Fibroblast of villous mesenchyme (primary cell): ENCODE results near the gene KLHDC7B. TPM values are rescaled to one million over a fixed set of nuclear protein-coding genes. Genes with fewer than 3 reads are reported as not detected.

Experiments used
- DNase-seq: peaks from one replicate; pipeline ENCODE4 v3.0.0-alpha.2; 2010; ENCODE audit warnings: low read depth
- H3K4me3 ChIP-seq: 2 replicates; pipeline ENCODE4 v1.5.1; 2011; ENCODE audit warnings: low read depth, mild to moderate bottlenecking, low read length
- CTCF ChIP-seq: IDR thresholded peaks from 2 replicates; pipeline ENCODE4 v1.5.1; 2012; ENCODE audit warnings: low read depth, mild to moderate bottlenecking, low read length; ENCODE audit not compliant: insufficient read depth
- total RNA-seq: library from RNA; depleted of rRNA; stranded (reverse); fragments of >200 nt; gene quantifications from 2 replicates; pipeline ENCODE4 v1.2.3, GENCODE V29; 2012

The KLHDC7B gene
- total RNA-seq, 1 donor, result not detected

- no peak overlapping the region for H3K4me3 ChIP-seq
- TF ChIP-seq CTCF, result no peak
- DNase-seq, result no peak
Measured at GRCh38 chr22:50570861-50571260, 25.2 kb downstream of the KLHDC7B start.

GRCh38 chr22:50571264-50572175, 25.8 kb downstream of the KLHDC7B start:
- no peak for TF ChIP-seq CTCF
- no peak overlapping the region for H3K4me3 ChIP-seq
- DNase-seq, result no peak

- TF ChIP-seq CTCF, result no peak
- no peak overlapping the region for H3K4me3 ChIP-seq
- no peak for DNase-seq
Measured at GRCh38 chr22:50572965-50573364, 27.3 kb downstream of the KLHDC7B start.

GRCh38 chr22:50573491-50574382, 28.0 kb downstream of the KLHDC7B start:
- DNase-seq, result no peak
- no peak overlapping the region for H3K4me3 ChIP-seq
- no peak for TF ChIP-seq CTCF

- no peak for DNase-seq
- no peak for TF ChIP-seq CTCF
- no peak overlapping the region for H3K4me3 ChIP-seq
Measured at GRCh38 chr22:50574383-50574755, 28.7 kb downstream of the KLHDC7B start.

GRCh38 chr22:50575426-50575941, 29.8 kb downstream of the KLHDC7B start:
- DNase-seq, result no peak
- no peak overlapping the region for H3K4me3 ChIP-seq
- TF ChIP-seq CTCF, result no peak
